SK-N-SH (cell line): Measurements from ENCODE around the gene CAMK2B. TPM values are rescaled to one million over a fixed set of nuclear protein-coding genes. Genes with fewer than 3 reads are reported as not detected.

Experiments used
- CTCF ChIA-PET: fragments of 300-600, 350-600 bp; formaldehyde crosslinking; extraction: SDS; loops from one replicate; lab custom pipeline; 2021; lab: Yijun Ruan, JAX
- POLR2A ChIA-PET: fragments of 350-600 bp; sonication (Branson Sonifier 250); formaldehyde crosslinking; extraction: SDS; loops from one replicate; lab custom pipeline; 2020; ENCODE audit warnings: antibody characterized with exemption, inconsistent platforms; lab: Yijun Ruan, JAX
- DNase-seq: peaks from one replicate; pipeline ENCODE4 v3.0.0; 2012
- H2AFZ ChIP-seq: fragments of 200-600 bp; sonication (generic); 2 replicates; pipeline ENCODE4 v1.8.1; 2016; ENCODE audit warnings: antibody characterized with exemption, mild to moderate bottlenecking, low read depth
- H3F3A ChIP-seq: fragments of 200-600 bp; sonication (generic); replicated peaks from 2 replicates; pipeline ENCODE3; 2016; ENCODE audit warnings: antibody characterized with exemption, mild to moderate bottlenecking; ENCODE audit not compliant: insufficient read depth
- H3K27ac ChIP-seq, 2 experiments: fragments of 200-500 bp in 1 of 2; fragments of 200-600 bp in 1 of 2; sonication (Bioruptor generic) in 1 of 2; sonication (generic), shearing (Covaris generic) in 1 of 2; 2 replicates each; pipeline versions ENCODE4 v1.5.1 to v1.6.1; 2014 to 2016; ENCODE audit warnings: low read depth in 2 of 2, inconsistent platforms in 1 of 2, low read length in 1 of 2, mild to moderate bottlenecking in 1 of 2, mixed read lengths in 1 of 2
- H3K27me3 ChIP-seq: fragments of 200-600 bp; sonication (generic), shearing (Covaris generic); 2 replicates; pipeline ENCODE4 v1.6.1; 2016; ENCODE audit warnings: mixed run types; ENCODE audit not compliant: insufficient read depth
- H3K36me3 ChIP-seq, 2 experiments: fragments of 200-500 bp in 1 of 2; fragments of 200-600 bp in 1 of 2; sonication (Bioruptor generic) in 1 of 2; sonication (generic) in 1 of 2; replicated peaks in 1 of 2; 2 replicates each; pipeline versions ENCODE3 to v1.5.1; 2014 to 2016; ENCODE audit warnings: low read length in 1 of 2, mild to moderate bottlenecking in 1 of 2; ENCODE audit not compliant: insufficient read depth in 2 of 2, control insufficient read depth in 1 of 2
- H3K4me1 ChIP-seq, 2 experiments: fragments of 200-500 bp in 1 of 2; fragments of 200-600 bp in 1 of 2; sonication (Bioruptor generic) in 1 of 2; sonication (generic), shearing (Covaris generic) in 1 of 2; 2 replicates each; pipeline versions ENCODE4 v1.5.1 to v1.6.1; 2014 to 2016; ENCODE audit warnings: low read depth in 1 of 2, low read length in 1 of 2, mixed run types in 1 of 2; ENCODE audit not compliant: insufficient read depth in 2 of 2, control insufficient read depth in 1 of 2
- H3K4me2 ChIP-seq: fragments of 200-600 bp; sonication (generic), shearing (Covaris generic); 2 replicates; pipeline ENCODE4 v1.6.1; 2017; ENCODE audit warnings: mixed run types
- H3K4me3 ChIP-seq, 2 experiments: fragments of 200-500 bp in 1 of 2; fragments of 200-600 bp in 1 of 2; sonication (Bioruptor generic) in 1 of 2; sonication (generic), shearing (Covaris generic) in 1 of 2; 2 replicates each; pipeline versions ENCODE4 v1.5.1 to v1.8.1; 2014 to 2016; ENCODE audit warnings: low read depth in 2 of 2, inconsistent platforms in 1 of 2, low read length in 1 of 2, mild to moderate bottlenecking in 1 of 2, mixed read lengths in 1 of 2, moderate library complexity in 1 of 2
- H3K79me2 ChIP-seq: fragments of 200-600 bp; sonication (generic); 2 replicates; pipeline ENCODE4 v1.8.1; 2017; ENCODE audit warnings: mild to moderate bottlenecking; ENCODE audit not compliant: insufficient read depth
- H3K9ac ChIP-seq: fragments of 200-600 bp; sonication (generic); 2 replicates; pipeline ENCODE4 v1.6.1; 2017; ENCODE audit warnings: mixed run types
- H3K9me2 ChIP-seq: fragments of 200-600 bp; sonication (generic); 2 replicates; pipeline ENCODE4 v1.6.1; 2017; ENCODE audit warnings: mixed run types
- H3K9me3 ChIP-seq: fragments of 200-600 bp; sonication (generic); 2 replicates; pipeline ENCODE4 v1.6.1; 2017; ENCODE audit warnings: mixed run types, mild to moderate bottlenecking, moderate library complexity
- H4K20me1 ChIP-seq: fragments of 200-600 bp; sonication (generic); 2 replicates; pipeline ENCODE4 v1.6.1; 2017; ENCODE audit warnings: mild to moderate bottlenecking, mixed run types; ENCODE audit not compliant: insufficient read depth
- CHD2 ChIP-seq: fragments of 150-350 bp; IDR thresholded peaks from 2 replicates; pipeline ENCODE4 v1.6.1; 2018; ENCODE audit warnings: low read length; ENCODE audit not compliant: partially characterized antibody
- ELF1 ChIP-seq: IDR thresholded peaks from 2 replicates; pipeline ENCODE4 v1.4.0; 2012
- EP300 ChIP-seq, 2 experiments: IDR thresholded peaks; 2 replicates each; pipeline versions ENCODE4 v1.4.0 to v1.6.1; 2012; ENCODE audit warnings: borderline replicate concordance in 1 of 2, low read depth in 1 of 2, low read length in 1 of 2
- FOSL2 ChIP-seq: IDR thresholded peaks from 2 replicates; pipeline ENCODE4 v1.4.0; 2012; ENCODE audit warnings: low read depth, mild to moderate bottlenecking, moderate library complexity, borderline replicate concordance
- JUND ChIP-seq: IDR thresholded peaks from 2 replicates; pipeline ENCODE4 v1.4.0; 2012
- NRF1 ChIP-seq: IDR thresholded peaks from 2 replicates; pipeline ENCODE4 v1.6.1; 2012; ENCODE audit warnings: low read depth, mild to moderate bottlenecking, low read length
- POLR2AphosphoS5 ChIP-seq: IDR thresholded peaks from 2 replicates; pipeline ENCODE4 v1.6.1; 2012; ENCODE audit warnings: low read depth, low read length
- SMC3 ChIP-seq: IDR thresholded peaks from 2 replicates; pipeline ENCODE4 v1.6.1; 2012; ENCODE audit warnings: low read depth, low read length, improper control_type of control experiment
- TCF12 ChIP-seq: IDR thresholded peaks from 2 replicates; pipeline ENCODE4 v1.4.0; 2012
- TEAD4 ChIP-seq: IDR thresholded peaks from 2 replicates; pipeline ENCODE4 v1.4.0; 2012; ENCODE audit warnings: mild to moderate bottlenecking, borderline replicate concordance; ENCODE audit not compliant: insufficient read depth
- WGBS: methylation state at CpG from one replicate; pipeline ENCODE4 v1.1.6; 2017; ENCODE audit warnings: low lambda C conversion rate; 5-methylcytosine and 5-hydroxymethylcytosine counted together
- polyA plus RNA-seq, 3 experiments: library from polyadenylated mRNA; depleted of rRNA; stranded (reverse); fragments of >200 nt; gene quantifications; 2 replicates each; pipeline ENCODE4 v1.2.3, GENCODE V29; 2012
- TF ChIP-seq, protein P1 (sequence below): fragments of 150-350 bp; IDR thresholded peaks from 2 replicates; pipeline ENCODE4 v1.6.1; 2016; ENCODE audit warnings: mild to moderate bottlenecking, low read depth, low read length
- TF ChIP-seq, protein P2 (sequence below): fragments of 150-350 bp; IDR thresholded peaks from 2 replicates; pipeline ENCODE4 v1.6.1; 2017; ENCODE audit warnings: antibody characterized with exemption, low read length, low read depth, borderline replicate concordance
- TF ChIP-seq, protein P3 (sequence below): IDR thresholded peaks from 2 replicates; pipeline ENCODE4 v1.6.1; 2012; ENCODE audit warnings: mild to moderate bottlenecking, low read depth, low read length, moderate library complexity

The CAMK2B gene
- polyA plus RNA-seq, 1 of the 3 experiments (the other 2 are of a cell fraction), result 0.20 TPM

DNA sequence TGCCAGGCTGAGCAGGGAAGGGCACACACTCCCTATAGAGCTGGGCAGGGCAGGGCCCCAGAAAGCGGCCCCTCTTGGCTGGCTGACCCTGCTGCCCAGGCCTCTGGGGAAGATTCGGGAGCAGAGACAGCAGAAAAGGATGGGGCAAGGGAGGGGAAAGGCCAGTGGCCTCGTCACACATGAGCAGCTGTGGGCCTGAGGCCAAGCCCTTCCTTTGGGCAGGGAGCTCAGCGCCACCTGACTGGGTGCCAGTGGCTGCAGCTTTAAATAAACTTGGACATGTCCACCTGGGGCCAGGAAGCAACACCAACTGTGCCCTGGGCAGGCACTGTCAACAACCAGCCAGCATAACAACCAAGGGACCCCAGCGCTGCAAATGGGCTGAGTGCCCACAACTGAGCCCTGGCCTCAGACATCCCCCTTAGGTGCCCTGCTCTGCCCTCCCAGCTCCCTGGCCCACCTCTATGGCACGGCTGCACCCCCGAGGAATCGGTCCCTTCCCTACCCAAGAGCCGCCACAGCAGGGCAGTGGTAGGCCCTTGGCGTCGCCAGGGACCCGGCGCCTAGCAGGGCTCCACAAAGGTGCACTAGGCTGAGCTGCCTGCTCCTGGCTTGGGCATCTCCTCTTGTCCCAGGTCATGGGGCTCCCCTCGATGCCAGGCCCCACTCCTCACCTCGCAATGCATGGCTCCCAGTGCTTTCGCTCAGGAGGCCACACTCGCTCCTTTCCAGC is 2.6 kb downstream of the CAMK2B start:
- peaks cover 0 to 36% of the 10 kb centered on the region in 2 experiments; a peak in 2 of 4 replicates for H3K4me1 ChIP-seq
- H3K4me2 ChIP-seq, result no peak overlapping the region
- ChIA-PET CTCF (interaction anchor here (0.8 to 1.6 kb wide), 4 partner anchors 13 to 146 kb away, joined by 3 to 10 read pairs (median 4); no protein-coding TSS in a partner anchor), POLR2A (no interaction called here)
- H3K9ac ChIP-seq, result no peak overlapping the region
- no peaks in the 10 kb centered on the region for H3K79me2 ChIP-seq
- H3K27ac ChIP-seq, result no peak overlapping the region
- peak; percentile 47 for DNase-seq
- no peak overlapping the region for H3K4me3 ChIP-seq
- H4K20me1 ChIP-seq, result no peaks in the 10 kb centered on the region
- no peak overlapping the region for H2AFZ ChIP-seq
- H3K27me3 ChIP-seq, result peaks cover 38% of the 10 kb centered on the region
- H3K9me2 ChIP-seq, result no peaks in the 10 kb centered on the region
- TF ChIP-seq ELF1, result no peak
- no peak for TF ChIP-seq TEAD4
- TF ChIP-seq, protein P1, sequence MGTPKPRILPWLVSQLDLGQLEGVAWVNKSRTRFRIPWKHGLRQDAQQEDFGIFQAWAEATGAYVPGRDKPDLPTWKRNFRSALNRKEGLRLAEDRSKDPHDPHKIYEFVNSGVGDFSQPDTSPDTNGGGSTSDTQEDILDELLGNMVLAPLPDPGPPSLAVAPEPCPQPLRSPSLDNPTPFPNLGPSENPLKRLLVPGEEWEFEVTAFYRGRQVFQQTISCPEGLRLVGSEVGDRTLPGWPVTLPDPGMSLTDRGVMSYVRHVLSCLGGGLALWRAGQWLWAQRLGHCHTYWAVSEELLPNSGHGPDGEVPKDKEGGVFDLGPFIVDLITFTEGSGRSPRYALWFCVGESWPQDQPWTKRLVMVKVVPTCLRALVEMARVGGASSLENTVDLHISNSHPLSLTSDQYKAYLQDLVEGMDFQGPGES, result no peak
- TF ChIP-seq, protein P2, sequence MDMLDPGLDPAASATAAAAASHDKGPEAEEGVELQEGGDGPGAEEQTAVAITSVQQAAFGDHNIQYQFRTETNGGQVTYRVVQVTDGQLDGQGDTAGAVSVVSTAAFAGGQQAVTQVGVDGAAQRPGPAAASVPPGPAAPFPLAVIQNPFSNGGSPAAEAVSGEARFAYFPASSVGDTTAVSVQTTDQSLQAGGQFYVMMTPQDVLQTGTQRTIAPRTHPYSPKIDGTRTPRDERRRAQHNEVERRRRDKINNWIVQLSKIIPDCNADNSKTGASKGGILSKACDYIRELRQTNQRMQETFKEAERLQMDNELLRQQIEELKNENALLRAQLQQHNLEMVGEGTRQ, result no peak
- no peak for TF ChIP-seq CHD2
- no peak for TF ChIP-seq JUND
- no peak for TF ChIP-seq NRF1
- TF ChIP-seq POLR2AphosphoS5, result no peak
- TF ChIP-seq SMC3, result no peak
- no peak for TF ChIP-seq FOSL2
- no peak for TF ChIP-seq EP300 (IDR thresholded peaks at IDR 0.05; ENCODE audit: borderline replicate concordance in 1 of 2, low read depth in 1 of 2, low read length in 1 of 2)
- TF ChIP-seq, protein P3, sequence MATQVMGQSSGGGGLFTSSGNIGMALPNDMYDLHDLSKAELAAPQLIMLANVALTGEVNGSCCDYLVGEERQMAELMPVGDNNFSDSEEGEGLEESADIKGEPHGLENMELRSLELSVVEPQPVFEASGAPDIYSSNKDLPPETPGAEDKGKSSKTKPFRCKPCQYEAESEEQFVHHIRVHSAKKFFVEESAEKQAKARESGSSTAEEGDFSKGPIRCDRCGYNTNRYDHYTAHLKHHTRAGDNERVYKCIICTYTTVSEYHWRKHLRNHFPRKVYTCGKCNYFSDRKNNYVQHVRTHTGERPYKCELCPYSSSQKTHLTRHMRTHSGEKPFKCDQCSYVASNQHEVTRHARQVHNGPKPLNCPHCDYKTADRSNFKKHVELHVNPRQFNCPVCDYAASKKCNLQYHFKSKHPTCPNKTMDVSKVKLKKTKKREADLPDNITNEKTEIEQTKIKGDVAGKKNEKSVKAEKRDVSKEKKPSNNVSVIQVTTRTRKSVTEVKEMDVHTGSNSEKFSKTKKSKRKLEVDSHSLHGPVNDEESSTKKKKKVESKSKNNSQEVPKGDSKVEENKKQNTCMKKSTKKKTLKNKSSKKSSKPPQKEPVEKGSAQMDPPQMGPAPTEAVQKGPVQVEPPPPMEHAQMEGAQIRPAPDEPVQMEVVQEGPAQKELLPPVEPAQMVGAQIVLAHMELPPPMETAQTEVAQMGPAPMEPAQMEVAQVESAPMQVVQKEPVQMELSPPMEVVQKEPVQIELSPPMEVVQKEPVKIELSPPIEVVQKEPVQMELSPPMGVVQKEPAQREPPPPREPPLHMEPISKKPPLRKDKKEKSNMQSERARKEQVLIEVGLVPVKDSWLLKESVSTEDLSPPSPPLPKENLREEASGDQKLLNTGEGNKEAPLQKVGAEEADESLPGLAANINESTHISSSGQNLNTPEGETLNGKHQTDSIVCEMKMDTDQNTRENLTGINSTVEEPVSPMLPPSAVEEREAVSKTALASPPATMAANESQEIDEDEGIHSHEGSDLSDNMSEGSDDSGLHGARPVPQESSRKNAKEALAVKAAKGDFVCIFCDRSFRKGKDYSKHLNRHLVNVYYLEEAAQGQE, result no peak
- no peak for TF ChIP-seq TCF12
- no peaks in the 10 kb centered on the region for H3K36me3 ChIP-seq
- WGBS, result 62% methylated on average over 12 of the region's 17 CpGs
- H3K9me3 ChIP-seq, result no peaks in the 10 kb centered on the region
- H3F3A ChIP-seq, result no peaks in the 10 kb centered on the region
